Keratinocyte (primary cell): Measurements from ENCODE around the gene TRA2A. TPM values are rescaled to one million over a fixed set of nuclear protein-coding genes. Genes with fewer than 3 reads are reported as not detected.
A peak's percentile ranks its signal among the peaks of the same experiment; 100 is the strongest.

Source experiments
- DNase-seq: peaks from one replicate; pipeline ENCODE4 v3.0.0-alpha.2; 2011; ENCODE audit warnings: low read depth, missing footprints, low spot score
- FAIRE-seq: peaks from 2 replicates; lab custom pipeline; 2011; peaks lifted over from hg19 to GRCh38; lab: Jason Lieb, UNC
- H2AFZ ChIP-seq: 2 replicates; pipeline ENCODE4 v1.6.0; 2012; ENCODE audit warnings: low read length, control low read depth, inconsistent platforms; ENCODE audit not compliant: control insufficient read depth
- H3K27ac ChIP-seq: 2 replicates; pipeline ENCODE4 v1.5.1; 2011; ENCODE audit warnings: low read length; ENCODE audit not compliant: control insufficient read depth, insufficient read depth
- H3K27me3 ChIP-seq: 3 replicates; pipeline ENCODE4 v1.6.0; 2011; ENCODE audit warnings: low read length; ENCODE audit not compliant: control insufficient read depth, insufficient read depth; ENCODE audit errors: extremely low read depth
- H3K36me3 ChIP-seq, 2 experiments: 2 replicates in 1 of 2; 3 replicates in 1 of 2; pipeline ENCODE4 v1.5.1; 2011; ENCODE audit warnings: low read length in 2 of 2, mild to moderate bottlenecking in 1 of 2; ENCODE audit not compliant: control insufficient read depth in 2 of 2, insufficient read depth in 2 of 2; ENCODE audit errors: extremely low read depth in 1 of 2
- H3K4me1 ChIP-seq: 3 replicates; pipeline ENCODE4 v1.5.1; 2011; ENCODE audit warnings: low read length; ENCODE audit not compliant: control insufficient read depth, insufficient read depth; ENCODE audit errors: extremely low read depth
- H3K4me2 ChIP-seq: 3 replicates; pipeline ENCODE4 v1.6.0; 2011; ENCODE audit warnings: low read depth, low read length; ENCODE audit not compliant: control insufficient read depth, insufficient read depth; ENCODE audit errors: extremely low read depth
- H3K4me3 ChIP-seq, 3 experiments: fragments of 200-600 bp in 1 of 3; sonication (generic) in 1 of 3; 2 replicates in 2 of 3; 3 replicates in 1 of 3; pipeline ENCODE4 v1.5.1; 2011 to 2016; ENCODE audit warnings: low read length in 3 of 3, mild to moderate bottlenecking in 3 of 3, control low read depth in 2 of 3, inconsistent platforms in 1 of 3, low read depth in 1 of 3, mixed read lengths in 1 of 3, mixed run types in 1 of 3, moderate library complexity in 1 of 3; ENCODE audit not compliant: control insufficient read depth in 2 of 3, insufficient read depth in 2 of 3; ENCODE audit errors: extremely low read depth in 1 of 3
- H3K79me2 ChIP-seq: 2 replicates; pipeline ENCODE4 v1.6.0; 2012; ENCODE audit warnings: low read length; ENCODE audit not compliant: control insufficient read depth, insufficient read depth
- H3K9ac ChIP-seq: 3 replicates; pipeline ENCODE4 v1.6.0; 2011; ENCODE audit warnings: low read length; ENCODE audit not compliant: control insufficient read depth, insufficient read depth; ENCODE audit errors: extremely low read depth
- H3K9me1 ChIP-seq: 3 replicates; pipeline ENCODE4 v1.6.0; 2011; ENCODE audit warnings: low read length; ENCODE audit not compliant: control insufficient read depth, insufficient read depth; ENCODE audit errors: extremely low read depth
- H3K9me3 ChIP-seq: 2 replicates; pipeline ENCODE4 v1.5.1; 2012; ENCODE audit warnings: low read depth, low read length; ENCODE audit not compliant: control insufficient read depth
- H4K20me1 ChIP-seq: 3 replicates; pipeline ENCODE4 v1.6.0; 2011; ENCODE audit warnings: low read length; ENCODE audit not compliant: control insufficient read depth, insufficient read depth; ENCODE audit errors: extremely low read depth
- CTCF ChIP-seq, 3 experiments: IDR thresholded peaks in 1 of 3; conservative IDR thresholded peaks in 1 of 3; optimal IDR thresholded peaks in 1 of 3; 2 replicates in 2 of 3; 3 replicates in 1 of 3; pipeline versions ENCODE3 to v1.5.1; 2011; ENCODE audit warnings: low read length in 3 of 3, mild to moderate bottlenecking in 3 of 3, moderate library complexity in 2 of 3, control low read depth in 1 of 3, inconsistent platforms in 1 of 3; ENCODE audit not compliant: insufficient read depth in 2 of 3; ENCODE audit errors: extremely low read depth in 1 of 3
- EZH2 ChIP-seq: IDR thresholded peaks from one replicate; pipeline ENCODE4 v1.6.1; 2012; ENCODE audit warnings: inconsistent platforms, mild to moderate bottlenecking, low read length, moderate library complexity
- dilution Hi-C: fragments of 300-500 bp; cut with MboI; formaldehyde crosslinking; loops from one replicate; pipeline ENCODE4 v1.7.0; 2020; ENCODE audit warnings: low sequenced_read_pairs; ENCODE audit not compliant: extremely low pct_ligation_motif_present
- polyA plus RNA-seq, 5 experiments: library from polyadenylated mRNA; depleted of rRNA in 3 of 5; stranded (reverse) in 3 of 5; stranded (forward) in 1 of 5; unstranded in 1 of 5; fragments of >200 nt; gene quantifications; 1 replicate in 1 of 5; 2 replicates in 3 of 5; 3 replicates in 1 of 5; pipeline versions ENCODE4 v1.2.1 to v1.2.3, GENCODE V29; 2011 to 2012; ENCODE audit warnings: missing spikeins in 2 of 5, low read depth in 1 of 5, low replicate concordance in 1 of 5

TRA2A gene
- polyA plus RNA-seq, 1 donor (not counting 4 experiments of a cell fraction or from before 2014, with no cell fraction given): 92.6 TPM

DNA sequence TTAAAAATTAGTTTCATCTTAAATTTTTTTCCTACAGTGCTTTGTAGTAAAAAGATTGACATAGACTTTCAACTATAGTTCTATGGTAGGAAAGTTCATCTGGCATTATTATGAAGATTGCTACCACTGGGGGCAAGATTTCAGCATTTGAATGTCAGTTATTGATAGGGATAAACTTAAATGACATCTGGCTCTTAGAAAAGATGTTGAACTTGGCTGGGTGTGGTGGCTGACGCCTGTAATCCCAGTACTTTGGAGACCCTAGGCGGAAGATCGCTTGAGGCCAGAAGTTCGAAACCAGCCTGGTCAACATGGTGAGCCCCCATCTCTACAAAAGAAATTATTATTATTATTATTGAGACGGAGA is 1.4 kb upstream of the TRA2A start:
- no peak for FAIRE-seq
- H3K36me3 ChIP-seq: peaks cover 0 to 6% of the 10 kb centered on the region in 2 experiments
- no peak overlapping the region for H3K4me3 ChIP-seq
- no peak overlapping the region for H3K4me2 ChIP-seq
- no peaks in the 10 kb centered on the region for H3K9me3 ChIP-seq
- H3K9me1 ChIP-seq: no peaks in the 10 kb centered on the region
- H3K79me2 ChIP-seq: peaks cover 36% of the 10 kb centered on the region
- peaks cover 8% of the 10 kb centered on the region for H3K4me1 ChIP-seq
- no peak overlapping the region for H2AFZ ChIP-seq
- H4K20me1 ChIP-seq: peaks cover 5% of the 10 kb centered on the region
- TF ChIP-seq EZH2: no peak
- TF ChIP-seq CTCF (optimal IDR thresholded peaks at IDR 0.05 in 1 of 3, IDR thresholded peaks at IDR 0.05 in 1 of 3, conservative IDR thresholded peaks at IDR 0.05 in 1 of 3; ENCODE audit: extremely low read depth in 1 of 3, insufficient read depth in 2 of 3, low read length in 3 of 3): peak in 1 of 3 experiments; percentile 16
- no peak for DNase-seq
- no peak overlapping the region for H3K27ac ChIP-seq
- H3K9ac ChIP-seq: no peak overlapping the region
- H3K27me3 ChIP-seq: no peaks in the 10 kb centered on the region
- dilution Hi-C loops: no loop called here

- no peak for TF ChIP-seq CTCF (optimal IDR thresholded peaks at IDR 0.05 in 1 of 3, IDR thresholded peaks at IDR 0.05 in 1 of 3, conservative IDR thresholded peaks at IDR 0.05 in 1 of 3; ENCODE audit: extremely low read depth in 1 of 3, insufficient read depth in 2 of 3, low read length in 3 of 3)
- TF ChIP-seq EZH2: no peak
- FAIRE-seq: no peak
- peaks cover 41% of the 10 kb centered on the region for H3K79me2 ChIP-seq
Observed at GRCh38 chr7:23532490-23533237, 883 bp upstream of the TRA2A start.

More at GRCh38 chr7:23532490-23533237, 883 bp upstream of the TRA2A start:
- Histone ChIP-seq H3K9me1 (no peaks in the 10 kb centered on the region), H3K4me1 (peaks cover 8% of the 10 kb centered on the region), H3K9ac (no peak overlapping the region), H2AFZ (peak overlapping the region; percentile 95), H3K36me3 (peaks cover 0 to 6% of the 10 kb centered on the region in 2 experiments), H3K27me3 (no peaks in the 10 kb centered on the region), H4K20me1 (peaks cover 10% of the 10 kb centered on the region), H3K27ac (peak overlapping the region; percentile 95), H3K4me3 (peak overlapping the region in 1 of 3 experiments; percentile 88), H3K4me2 (peak overlapping the region; percentile 81), H3K9me3 (no peaks in the 10 kb centered on the region)
- no peak for DNase-seq
- dilution Hi-C loops: no loop called here
